Trophoblast cell (in vitro differentiated cells and primary cell): ENCODE results near the gene HOGA1.

ENCODE experiments used
- DNase-seq, 2 donors: peaks; one replicate each; pipeline ENCODE4 v3.0.0-alpha.2; 2016
- H2AFZ ChIP-seq: 2 replicates; pipeline ENCODE4 v1.6.1; 2013; ENCODE audit warnings: low read length, moderate library complexity, mild to moderate bottlenecking; ENCODE audit not compliant: insufficient read depth, poor library complexity
- H2AK5ac ChIP-seq: 2 replicates; pipeline ENCODE4 v1.6.1; 2013; ENCODE audit warnings: mild to moderate bottlenecking, low read length
- H2BK120ac ChIP-seq: 2 replicates; pipeline ENCODE4 v1.6.1; 2013; ENCODE audit warnings: low read length, mild to moderate bottlenecking, moderate library complexity; ENCODE audit not compliant: insufficient read depth, poor library complexity
- H2BK12ac ChIP-seq: 2 replicates; pipeline ENCODE4 v1.6.1; 2013; ENCODE audit warnings: mild to moderate bottlenecking, low read length, moderate library complexity
- H2BK5ac ChIP-seq: 2 replicates; pipeline ENCODE4 v1.6.1; 2013; ENCODE audit warnings: low read length, low read depth, moderate library complexity, mild to moderate bottlenecking; ENCODE audit not compliant: poor library complexity
- H3K14ac ChIP-seq: 2 replicates; pipeline ENCODE4 v1.6.1; 2013; ENCODE audit warnings: mild to moderate bottlenecking, low read length
- H3K18ac ChIP-seq: 2 replicates; pipeline ENCODE4 v1.6.1; 2013; ENCODE audit warnings: mild to moderate bottlenecking, low read length
- H3K23ac ChIP-seq: 2 replicates; pipeline ENCODE4 v1.6.1; 2013; ENCODE audit warnings: low read length
- H3K27ac ChIP-seq: 2 replicates; pipeline ENCODE4 v1.5.1; 2013; ENCODE audit warnings: low read depth, mild to moderate bottlenecking, inconsistent platforms, low read length, moderate library complexity
- H3K27me3 ChIP-seq: 2 replicates; pipeline ENCODE4 v1.6.1; 2013; ENCODE audit warnings: inconsistent platforms, mild to moderate bottlenecking, low read length, moderate library complexity; ENCODE audit not compliant: insufficient read depth
- H3K36me3 ChIP-seq, 2 experiments: 1 replicate in 1 of 2; 2 replicates in 1 of 2; pipeline ENCODE4 v1.6.1; 2013; ENCODE audit warnings: low read length in 2 of 2, mild to moderate bottlenecking in 2 of 2, moderate library complexity in 1 of 2; ENCODE audit not compliant: insufficient read depth in 2 of 2, control insufficient read depth in 1 of 2
- H3K4ac ChIP-seq: 2 replicates; pipeline ENCODE4 v1.6.1; 2013; ENCODE audit warnings: low read depth, mild to moderate bottlenecking, low read length, moderate library complexity
- H3K4me1 ChIP-seq, 2 experiments: 1 replicate in 1 of 2; 2 replicates in 1 of 2; pipeline ENCODE4 v1.6.1; 2013; ENCODE audit warnings: low read length in 2 of 2, mild to moderate bottlenecking in 2 of 2, moderate library complexity in 1 of 2; ENCODE audit not compliant: insufficient read depth in 2 of 2, control insufficient read depth in 1 of 2
- H3K4me2 ChIP-seq: 2 replicates; pipeline ENCODE4 v1.6.1; 2013; ENCODE audit warnings: inconsistent platforms, mild to moderate bottlenecking, low read length, moderate library complexity
- H3K4me3 ChIP-seq: 2 replicates; pipeline ENCODE4 v1.5.1; 2013; ENCODE audit warnings: mild to moderate bottlenecking, low read depth, low read length, inconsistent platforms
- H3K79me1 ChIP-seq: one replicate; pipeline ENCODE4 v1.6.1; 2013; ENCODE audit warnings: low read length
- H3K79me2 ChIP-seq: 2 replicates; pipeline ENCODE4 v1.6.1; 2013; ENCODE audit warnings: low read length, mild to moderate bottlenecking; ENCODE audit not compliant: control insufficient read depth, insufficient read depth, poor library complexity
- H3K9ac ChIP-seq: 2 replicates; pipeline ENCODE4 v1.6.1; 2013; ENCODE audit warnings: mild to moderate bottlenecking, low read length
- H3K9me3 ChIP-seq: 2 replicates; pipeline ENCODE4 v1.6.1; 2013; ENCODE audit warnings: low read depth, mild to moderate bottlenecking, control low read depth, inconsistent platforms, low read length; ENCODE audit not compliant: insufficient read depth
- H4K12ac ChIP-seq: 2 replicates; pipeline ENCODE4 v1.6.1; 2013; ENCODE audit warnings: low read depth, mild to moderate bottlenecking, low read length, moderate library complexity
- H4K8ac ChIP-seq: 2 replicates; pipeline ENCODE4 v1.6.1; 2013; ENCODE audit warnings: low read depth, mild to moderate bottlenecking, low read length, moderate library complexity
- H4K91ac ChIP-seq: one replicate; pipeline ENCODE4 v1.6.1; 2013; ENCODE audit warnings: low read depth, mild to moderate bottlenecking, low read length, moderate library complexity
- WGBS: extraction: QIAGEN DNeasy Blood & Tissue Kit; methylation state at CpG from one replicate; pipeline ENCODE4 v1.1.7; 2013; ENCODE audit warnings: missing lambda C conversion rate; ENCODE audit not compliant: insufficient read length, insufficient coverage; ENCODE audit errors: extremely low coverage; 5-methylcytosine and 5-hydroxymethylcytosine counted together

HOGA1 gene

DNA sequence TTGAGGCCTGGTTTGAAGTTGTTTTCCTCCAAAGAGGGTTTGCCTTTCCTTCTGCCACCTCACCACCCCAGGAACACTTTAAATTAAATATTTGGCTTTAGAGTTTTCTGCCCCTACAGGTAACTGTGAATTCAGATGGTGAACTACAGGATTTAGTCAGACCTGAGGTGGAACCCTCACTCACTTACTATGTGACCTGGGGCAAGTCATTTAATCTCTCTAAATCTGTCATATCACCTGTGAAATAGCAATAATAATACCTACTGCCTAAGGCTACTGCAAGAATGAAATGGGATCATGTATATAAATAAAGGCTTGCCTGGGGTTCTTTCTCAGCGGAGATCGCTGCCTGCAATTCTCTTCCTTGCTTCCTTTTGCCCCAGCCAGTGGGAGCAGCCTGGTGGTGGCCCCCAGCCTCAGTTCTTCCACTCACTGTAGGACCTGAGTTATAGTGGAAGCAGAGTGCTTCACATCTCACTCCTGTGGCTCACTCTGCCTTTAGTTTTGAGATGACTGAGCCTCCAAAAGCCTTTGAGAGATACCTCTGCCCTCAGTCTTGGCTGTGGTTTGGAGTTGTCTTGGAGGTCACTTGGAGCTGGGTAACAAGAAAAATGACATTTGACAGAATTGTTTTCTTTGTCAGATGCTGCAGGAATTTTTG is 17.7 kb upstream of the HOGA1 start:
- WGBS: no CpG with 5 or more reads among the region's 2 CpGs

DNA sequence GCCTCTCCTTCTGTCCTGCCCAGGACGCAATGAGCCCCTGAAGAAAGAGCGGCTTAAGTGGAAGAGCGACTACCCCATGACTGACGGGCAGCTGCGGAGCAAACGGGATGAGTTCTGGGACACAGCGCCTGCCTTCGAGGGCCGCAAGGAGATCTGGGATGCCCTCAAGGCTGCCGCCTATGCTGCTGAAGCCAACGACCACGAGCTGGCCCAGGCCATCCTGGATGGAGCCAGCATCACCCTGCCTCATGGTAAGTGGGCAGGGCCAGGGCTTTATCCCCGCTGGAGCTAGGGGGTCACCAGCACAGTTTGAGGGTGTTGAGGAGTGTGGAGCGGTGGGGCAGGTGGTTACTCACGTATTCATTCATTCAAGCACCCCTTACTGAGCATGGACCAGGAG is 16.3 kb upstream of the HOGA1 start:
- no peak overlapping the region for H3K9ac ChIP-seq
- H2AFZ ChIP-seq: no peak overlapping the region
- H3K18ac ChIP-seq: no peak overlapping the region
- H2BK5ac ChIP-seq: no peak overlapping the region
- no peak overlapping the region for H3K14ac ChIP-seq
- WGBS: no CpG with 5 or more reads among the region's 15 CpGs
- no peak overlapping the region for H3K23ac ChIP-seq
- H2BK12ac ChIP-seq: no peak overlapping the region
- no peak overlapping the region for H3K4ac ChIP-seq
- no peak for DNase-seq
- peak overlapping the region; percentile 2 for H4K91ac ChIP-seq
- no peaks in the 10 kb centered on the region for H3K27me3 ChIP-seq
- peaks cover 24% of the 10 kb centered on the region for H3K79me1 ChIP-seq
- peak overlapping the region; percentile 73 for H2AK5ac ChIP-seq
- peaks cover 11% of the 10 kb centered on the region in 2 experiments for H3K36me3 ChIP-seq
- no peaks in the 10 kb centered on the region for H3K9me3 ChIP-seq
- H4K8ac ChIP-seq: no peak overlapping the region
- no peak overlapping the region for H4K12ac ChIP-seq
- peaks cover 12% of the 10 kb centered on the region for H3K79me2 ChIP-seq
- H3K4me2 ChIP-seq: no peak overlapping the region
- no peak overlapping the region for H3K27ac ChIP-seq
- H2BK120ac ChIP-seq: peak overlapping the region; percentile 28
- H3K4me1 ChIP-seq: peaks cover 26 to 27% of the 10 kb centered on the region in 2 experiments
- H3K4me3 ChIP-seq: no peak overlapping the region

More for the DNA sequence above, 17.7 kb upstream of the HOGA1 start:
- Histone ChIP-seq H3K36me3 (peaks cover 11 to 14% of the 10 kb centered on the region in 2 experiments), H3K79me1 (peaks cover 12% of the 10 kb centered on the region), H2BK120ac (no peak overlapping the region), H4K91ac (no peak overlapping the region), H3K9ac (no peak overlapping the region), H3K23ac (no peak overlapping the region), H3K4me2 (no peak overlapping the region), H2AK5ac (no peak overlapping the region), H3K79me2 (peaks cover 5% of the 10 kb centered on the region), H2BK5ac (no peak overlapping the region), H2AFZ (no peak overlapping the region), H3K18ac (no peak overlapping the region), H4K8ac (no peak overlapping the region), H3K27ac (no peak overlapping the region), H3K9me3 (peaks cover 2% of the 10 kb centered on the region), H3K14ac (no peak overlapping the region), H4K12ac (no peak overlapping the region), H3K4me3 (no peak overlapping the region), H2BK12ac (no peak overlapping the region), H3K4ac (no peak overlapping the region), H3K4me1 (peaks cover 14 to 16% of the 10 kb centered on the region in 2 experiments), H3K27me3 (no peaks in the 10 kb centered on the region)
- peak; percentile 50 to 88 for DNase-seq

DNA sequence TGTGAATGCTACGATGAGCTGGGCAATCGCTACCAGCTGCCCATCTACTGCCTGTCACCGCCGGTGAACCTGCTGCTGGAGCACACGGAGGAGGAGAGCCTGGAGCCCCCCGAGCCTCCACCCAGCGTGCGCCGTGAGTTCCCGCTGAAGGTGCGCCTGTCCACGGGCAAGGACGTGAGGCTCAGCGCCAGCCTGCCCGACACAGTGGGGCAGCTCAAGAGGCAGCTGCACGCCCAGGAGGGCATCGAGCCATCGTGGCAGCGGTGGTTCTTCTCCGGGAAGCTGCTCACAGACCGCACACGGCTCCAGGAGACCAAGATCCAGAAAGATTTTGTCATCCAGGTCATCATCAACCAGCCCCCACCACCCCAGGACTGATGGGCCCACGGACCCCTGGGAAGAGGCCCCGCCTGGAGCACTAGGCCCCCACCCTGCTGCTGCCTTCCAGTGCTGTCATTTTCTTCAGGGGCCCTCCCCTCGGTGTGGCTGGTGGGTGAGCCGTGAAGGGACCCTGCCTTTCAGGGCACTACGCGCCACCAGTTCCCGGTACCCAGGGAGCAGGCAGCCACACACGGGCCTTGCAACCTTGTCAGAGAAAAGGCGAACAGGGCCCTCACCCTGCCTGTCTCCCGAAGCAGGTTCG is 13.9 kb upstream of the HOGA1 start:
- H3K18ac ChIP-seq: peak overlapping the region; percentile 55
- no peak overlapping the region for H4K12ac ChIP-seq
- peak overlapping the region; percentile 94 for H2BK12ac ChIP-seq
- peaks cover 13% of the 10 kb centered on the region for H3K79me2 ChIP-seq
- H3K4me2 ChIP-seq: no peak overlapping the region
- no peaks in the 10 kb centered on the region for H3K9me3 ChIP-seq
- H2BK120ac ChIP-seq: peak overlapping the region; percentile 52
- peak overlapping the region; percentile 77 for H4K91ac ChIP-seq
- H3K27ac ChIP-seq: peak overlapping the region; percentile 97
- H3K36me3 ChIP-seq: peaks cover 11% of the 10 kb centered on the region in 2 experiments
- no peaks in the 10 kb centered on the region for H3K27me3 ChIP-seq
- peaks cover 35% of the 10 kb centered on the region for H3K79me1 ChIP-seq
- no peak overlapping the region for H2AFZ ChIP-seq
- H3K4me1 ChIP-seq: peaks cover 43 to 47% of the 10 kb centered on the region in 2 experiments
- no CpG with 5 or more reads among the region's 33 CpGs for WGBS
- H4K8ac ChIP-seq: peak overlapping the region; percentile 68
- H2AK5ac ChIP-seq: peak overlapping the region; percentile 86
- no peak overlapping the region for H3K9ac ChIP-seq
- peak overlapping the region; percentile 54 for H2BK5ac ChIP-seq
- H3K4me3 ChIP-seq: no peak overlapping the region
- H3K14ac ChIP-seq: peak overlapping the region; percentile 93
- peak overlapping the region; percentile 12 for H3K4ac ChIP-seq
- H3K23ac ChIP-seq: no peak overlapping the region
- DNase-seq: no peak

- Histone ChIP-seq H3K36me3 (peaks cover 11% of the 10 kb centered on the region in 2 experiments), H3K27me3 (no peaks in the 10 kb centered on the region), H3K9me3 (no peaks in the 10 kb centered on the region), H3K79me1 (peaks cover 42% of the 10 kb centered on the region), H3K4me3 (no peak overlapping the region), H4K12ac (no peak overlapping the region), H3K4me2 (peak overlapping the region; percentile 42), H3K27ac (peak overlapping the region; percentile 97), H3K4ac (peak overlapping the region; percentile 12), H4K8ac (peak overlapping the region; percentile 68), H3K4me1 (peaks cover 45 to 49% of the 10 kb centered on the region in 2 experiments), H2BK5ac (peak overlapping the region; percentile 54), H3K14ac (peak overlapping the region; percentile 93), H3K23ac (no peak overlapping the region), H3K9ac (no peak overlapping the region), H2AFZ (peak overlapping the region; percentile 57), H3K79me2 (peaks cover 13% of the 10 kb centered on the region), H2BK120ac (peak overlapping the region; percentile 52), H4K91ac (peak overlapping the region; percentile 77), H2BK12ac (peak overlapping the region; percentile 94), H2AK5ac (peak overlapping the region; percentile 86), H3K18ac (peak overlapping the region; percentile 55)
- WGBS: no CpG with 5 or more reads among the region's 5 CpGs
- peak in 1 of 2 donors; percentile 19 for DNase-seq
Observed at GRCh38 chr10:97570789-97571471, 13.3 kb upstream of the HOGA1 start.
